Stimulated activated CD4-positive, alpha-beta T cell treated with anti-CD3 and anti-CD28 coated beads, Interleukin-1b, Interleukin-23, amount 100 ng/mL, for 48 hours (primary cell): ENCODE data around the gene VGLL4.

Experiments
- DNase-seq: peaks from one replicate; pipeline ENCODE4 v3.0.0-alpha.2; 2020

VGLL4 gene

GRCh38 chr3:11625376-11626083 is 18.2 kb downstream of the VGLL4 start:
- no peak for DNase-seq

GRCh38 chr3:11624704-11625375 is 18.9 kb downstream of the VGLL4 start:
- no peak for DNase-seq

- peak; percentile 88 for DNase-seq
Observed at GRCh38 chr3:11624161-11624560, 19.6 kb downstream of the VGLL4 start.

GRCh38 chr3:11622586-11623550 is 20.8 kb downstream of the VGLL4 start:
- DNase-seq, result no peak

- DNase-seq, result no peak
Observed at GRCh38 chr3:11621077-11621476, 22.6 kb downstream of the VGLL4 start.

- DNase-seq, result no peak
Observed at GRCh38 chr3:11619946-11620652, 23.6 kb downstream of the VGLL4 start.

- no peak for DNase-seq
Observed at GRCh38 chr3:11619461-11619860, 24.3 kb downstream of the VGLL4 start.

GRCh38 chr3:11618904-11619303 is 24.8 kb downstream of the VGLL4 start:
- DNase-seq, result no peak

- DNase-seq, result no peak
Observed at GRCh38 chr3:11616551-11616950, 27.2 kb downstream of the VGLL4 start.

GRCh38 chr3:11613851-11614487 is 29.7 kb downstream of the VGLL4 start:
- DNase-seq, result no peak

GRCh38 chr3:11613319-11613718 is 30.4 kb downstream of the VGLL4 start:
- DNase-seq, result no peak

GRCh38 chr3:11612515-11613188 is 31.1 kb downstream of the VGLL4 start:
- DNase-seq, result no peak

- DNase-seq, result no peak
Observed at GRCh38 chr3:11611341-11611799, 32.3 kb downstream of the VGLL4 start.

- no peak for DNase-seq
Observed at GRCh38 chr3:11610700-11611275, 32.9 kb downstream of the VGLL4 start.

GRCh38 chr3:11610044-11610671 is 33.6 kb downstream of the VGLL4 start:
- DNase-seq, result no peak

- no peak for DNase-seq
Observed at GRCh38 chr3:11609481-11609880, 34.2 kb downstream of the VGLL4 start.

- DNase-seq, result no peak
Observed at GRCh38 chr3:11607816-11608215, 35.9 kb downstream of the VGLL4 start.

GRCh38 chr3:11606865-11607440 is 36.8 kb downstream of the VGLL4 start:
- DNase-seq, result no peak

GRCh38 chr3:11606090-11606784 is 37.5 kb downstream of the VGLL4 start:
- no peak for DNase-seq

- DNase-seq, result no peak
Observed at GRCh38 chr3:11605398-11605797, 38.3 kb downstream of the VGLL4 start.
